ENCODE results near the gene SEC24D. TPM values are rescaled to one million over a fixed set of nuclear protein-coding genes. Genes with fewer than 3 reads are reported as not detected.

SEC24D gene
- total and polyA plus RNA-seq, 2 of the 8 experiments (the other 6 are each of a cell fraction or from before 2014, with no cell fraction given) = 28.9 to 91.6 TPM

DNA sequence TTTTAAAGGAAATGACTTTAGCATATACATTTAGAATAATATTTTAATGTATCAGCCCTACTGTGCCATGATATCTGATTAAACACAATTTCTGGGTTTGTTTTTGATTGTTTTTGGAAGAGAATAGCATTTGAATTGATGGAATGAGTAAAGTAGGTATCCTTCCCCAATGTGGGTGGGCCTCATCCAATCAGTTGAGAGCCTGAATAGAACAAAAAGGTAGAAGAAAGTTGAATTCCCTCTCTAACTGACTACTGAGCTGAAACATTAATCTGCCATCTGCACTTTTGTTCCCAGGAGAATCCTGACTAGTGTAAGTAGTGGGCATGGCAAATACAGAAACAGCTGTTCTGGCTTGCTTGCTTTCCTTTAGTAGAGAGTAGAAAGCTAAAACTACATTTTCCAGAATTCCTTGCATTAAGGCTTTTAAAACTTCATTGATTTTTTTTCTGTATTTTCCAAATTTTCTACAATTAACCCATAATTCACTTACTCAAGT lies 9.7 kb upstream of the SEC24D start:
- Histone ChIP-seq H3K4me2 (ENCODE audit: insufficient read depth in 1 of 2, low read depth in 2 of 2, low read length in 2 of 2) (no peak overlapping the region), H3K18ac (ENCODE audit: extremely low read depth, low read length) (no peak overlapping the region), H4K91ac (replicated peaks; ENCODE audit: insufficient read length, low read length) (no peak overlapping the region), H3K23ac (ENCODE audit: insufficient read length) (no peak overlapping the region), H3K27me3 (replicated peaks in 1 of 4; ENCODE audit: control insufficient read depth in 3 of 4, extremely low read depth in 1 of 4, insufficient read depth in 3 of 4, low read length in 3 of 4) (no peaks in the 10 kb centered on the region), H3K27ac (ENCODE audit: low read depth, low read length) (no peak overlapping the region), H3K9me3 (ENCODE audit: insufficient read depth in 2 of 2, low read depth in 1 of 2, low read length in 1 of 2) (no peaks in the 10 kb centered on the region), H3K23me2 (ENCODE audit: low read depth, low read length) (peaks cover 2% of the 10 kb centered on the region; the same call in 1 of the 2 replicates), H3K79me1 (ENCODE audit: low read depth, low read length) (no peaks in the 10 kb centered on the region), H2AK5ac (ENCODE audit: low read depth, low read length) (no peak overlapping the region), H4K5ac (ENCODE audit: insufficient read length, low read depth, low read length) (no peak overlapping the region), H3K4ac (replicated peaks; ENCODE audit: insufficient read length, low read depth, low read length) (no peak overlapping the region), H4K20me1 (replicated peaks in 1 of 2; ENCODE audit: control insufficient read depth in 1 of 2, insufficient read depth in 2 of 2, low read length in 2 of 2) (no peaks in the 10 kb centered on the region), H3K56ac (replicated peaks; ENCODE audit: insufficient read length, low read depth, low read length) (no peak overlapping the region), H3K4me1 (replicated peaks in 1 of 4; ENCODE audit: control insufficient read depth in 3 of 4, insufficient read depth in 4 of 4, low read length in 3 of 4) (peaks cover 0 to 11% (median 5%) of the 10 kb centered on the region in 4 experiments; a peak in 4 of 7 replicates), H3K4me3 (ENCODE audit: extremely low read depth in 1 of 4, insufficient read depth in 2 of 4, low read depth in 3 of 4, low read length in 4 of 4) (no peak overlapping the region), H4K8ac (ENCODE audit: extremely low read depth, insufficient read depth, low read length) (no peak overlapping the region), H2AFZ (ENCODE audit: low read length) (no peak overlapping the region), H2BK15ac (ENCODE audit: low read length) (no peak overlapping the region), H3K36me3 (ENCODE audit: control insufficient read depth in 2 of 4, insufficient read depth in 4 of 4, low read length in 3 of 4) (no peaks in the 10 kb centered on the region), H2BK120ac (replicated peaks; ENCODE audit: low read depth, low read length) (no peak overlapping the region), H3K14ac (ENCODE audit: insufficient read length) (no peak overlapping the region), H2BK20ac (ENCODE audit: low read length) (no peak overlapping the region), H2BK12ac (ENCODE audit: low read depth, low read length) (no peak overlapping the region), H3K9ac (replicated peaks in 1 of 4; ENCODE audit: extremely low read depth in 1 of 4, low read depth in 3 of 4, low read length in 3 of 4) (no peak overlapping the region), H3K79me2 (ENCODE audit: control insufficient read depth in 1 of 2, insufficient read depth in 2 of 2, low read length in 2 of 2) (no peaks in the 10 kb centered on the region), H2BK5ac (ENCODE audit: low read depth, low read length) (no peak overlapping the region)
- TF ChIP-seq ASH2L (IDR thresholded peaks at IDR 0.05; ENCODE audit: low read length) (no peak), TEAD4 (IDR thresholded peaks at IDR 0.05; ENCODE audit: low read depth, low read length) (no peak), RAD21 (IDR thresholded peaks at IDR 0.05 in 1 of 2, conservative IDR thresholded peaks at IDR 0.05 in 1 of 2; ENCODE audit: low read depth in 2 of 2, low read length in 2 of 2) (no peak), TBP (IDR thresholded peaks at IDR 0.05; ENCODE audit: low read depth, low read length) (no peak), POLR2A (IDR thresholded peaks at IDR 0.05; ENCODE audit: control extremely low read depth in 1 of 2, low read depth in 2 of 2, low read length in 2 of 2) (no peak), SRF (IDR thresholded peaks at IDR 0.05; ENCODE audit: low read depth, low read length) (no peak), TAF1 (IDR thresholded peaks at IDR 0.05; ENCODE audit: low read depth, low read length) (no peak), POLR2AphosphoS5 (IDR thresholded peaks at IDR 0.05; ENCODE audit: low read depth, low read length) (no peak), JUND (IDR thresholded peaks at IDR 0.05; ENCODE audit: low read length) (no peak), TAF7 (optimal IDR thresholded peaks at IDR 0.05; ENCODE audit: borderline replicate concordance, low read depth, low read length) (no peak), EP300 (IDR thresholded peaks at IDR 0.05; ENCODE audit: borderline replicate concordance in 1 of 2, low read depth in 2 of 2, low read length in 2 of 2) (no peak), EZH2 (IDR thresholded peaks at IDR 0.05; ENCODE audit: low read depth, low read length, severe bottlenecking) (no peak), NANOG (IDR thresholded peaks at IDR 0.05; ENCODE audit: insufficient read depth, low read depth, low read length, poor library complexity, severe bottlenecking) (no peak), CTBP2 (IDR thresholded peaks at IDR 0.05; ENCODE audit: borderline replicate concordance, insufficient read depth, insufficient read length, low read length) (no peak), SIX5 (IDR thresholded peaks at IDR 0.05; ENCODE audit: low read depth, low read length) (no peak)
- no peak for DNase-seq (ENCODE audit: low read depth in 1 of 2, low spot score in 2 of 2)
- no peak for FAIRE-seq
- CTCF ChIA-PET (ENCODE audit: partially characterized antibody) = interaction anchor here (0.9 to 3.7 kb wide), 4 partner anchors 9 to 73 kb away, joined by 3 to 18 read pairs (median 6); partner anchors contain the start of gene SEC24D
- POLR2A ChIA-PET (ENCODE audit: partially characterized antibody) = interaction anchor here (1.5 to 3.2 kb wide), 2 partner anchors 9 to 20 kb away, joined by 3 to 24 read pairs; partner anchors contain the start of gene SEC24D
